Epithelial cell of proximal tubule (primary cell): ENCODE data around the gene OSCAR. TPM values are rescaled to one million over a fixed set of nuclear protein-coding genes. Genes with fewer than 3 reads are reported as not detected.

Experiments used
- DNase-seq: peaks from one replicate; pipeline ENCODE4 v3.0.0-alpha.2; 2011; ENCODE audit warnings: low read depth
- H3K4me3 ChIP-seq: 2 replicates; pipeline ENCODE4 v1.5.1; 2011; ENCODE audit warnings: low read depth, mild to moderate bottlenecking, low read length
- total RNA-seq: library from RNA; depleted of rRNA; stranded (reverse); fragments of >200 nt; gene quantifications from 2 replicates; pipeline ENCODE4 v1.2.3, GENCODE V29; 2015
- TF ChIP-seq, protein P1 (sequence below): conservative IDR thresholded peaks from 2 replicates; pipeline ENCODE4 v1.5.1; 2012; ENCODE audit warnings: low read depth, mild to moderate bottlenecking, low read length

The OSCAR gene
- total RNA-seq, 1 donor from 2014 or later, result not detected

DNA sequence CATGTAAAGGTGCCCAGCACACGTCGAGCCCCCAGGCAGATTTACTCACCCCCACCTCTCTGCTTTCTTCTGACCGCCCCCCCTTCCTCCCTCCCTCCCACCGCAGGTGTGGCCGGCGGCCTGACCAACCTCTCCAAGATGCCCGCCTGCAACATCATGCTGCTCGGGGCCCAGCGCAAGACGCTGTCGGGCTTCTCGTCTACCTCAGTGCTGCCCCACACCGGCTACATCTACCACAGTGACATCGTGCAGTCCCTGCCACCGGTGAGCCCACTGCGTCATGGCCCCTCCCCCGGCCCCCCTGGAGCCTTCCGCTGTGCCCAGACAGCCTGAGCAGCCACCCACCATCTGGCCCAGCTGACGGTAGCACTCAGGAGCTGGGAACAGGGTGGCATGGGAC is 23.8 kb upstream of the OSCAR start:
- no peak for DNase-seq
- TF ChIP-seq, protein P1, sequence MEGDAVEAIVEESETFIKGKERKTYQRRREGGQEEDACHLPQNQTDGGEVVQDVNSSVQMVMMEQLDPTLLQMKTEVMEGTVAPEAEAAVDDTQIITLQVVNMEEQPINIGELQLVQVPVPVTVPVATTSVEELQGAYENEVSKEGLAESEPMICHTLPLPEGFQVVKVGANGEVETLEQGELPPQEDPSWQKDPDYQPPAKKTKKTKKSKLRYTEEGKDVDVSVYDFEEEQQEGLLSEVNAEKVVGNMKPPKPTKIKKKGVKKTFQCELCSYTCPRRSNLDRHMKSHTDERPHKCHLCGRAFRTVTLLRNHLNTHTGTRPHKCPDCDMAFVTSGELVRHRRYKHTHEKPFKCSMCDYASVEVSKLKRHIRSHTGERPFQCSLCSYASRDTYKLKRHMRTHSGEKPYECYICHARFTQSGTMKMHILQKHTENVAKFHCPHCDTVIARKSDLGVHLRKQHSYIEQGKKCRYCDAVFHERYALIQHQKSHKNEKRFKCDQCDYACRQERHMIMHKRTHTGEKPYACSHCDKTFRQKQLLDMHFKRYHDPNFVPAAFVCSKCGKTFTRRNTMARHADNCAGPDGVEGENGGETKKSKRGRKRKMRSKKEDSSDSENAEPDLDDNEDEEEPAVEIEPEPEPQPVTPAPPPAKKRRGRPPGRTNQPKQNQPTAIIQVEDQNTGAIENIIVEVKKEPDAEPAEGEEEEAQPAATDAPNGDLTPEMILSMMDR, result no peak

DNA sequence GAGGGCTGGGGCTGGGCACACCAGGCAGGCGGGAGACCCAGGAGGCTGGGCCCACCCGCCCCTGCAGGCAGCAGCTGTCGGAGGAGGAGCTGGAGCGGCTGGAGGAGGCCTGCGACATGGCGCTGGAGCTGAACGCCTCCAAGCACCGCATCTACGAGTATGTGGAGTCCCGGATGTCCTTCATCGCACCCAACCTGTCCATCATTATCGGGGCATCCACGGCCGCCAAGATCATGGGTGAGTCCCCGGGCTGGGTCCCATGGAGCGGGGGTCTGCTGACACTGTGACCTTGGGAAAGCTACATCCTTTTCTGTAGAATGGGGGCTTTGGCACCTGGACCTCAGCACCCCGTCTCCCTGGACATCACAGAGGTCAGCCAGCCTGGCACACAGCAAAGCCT is 23.1 kb upstream of the OSCAR start:
- TF ChIP-seq, protein P1, result no peak
- H3K4me3 ChIP-seq, result no peak overlapping the region
- DNase-seq, result no peak

More for the DNA sequence above, 23.8 kb upstream of the OSCAR start:
- no peak overlapping the region for H3K4me3 ChIP-seq

DNA sequence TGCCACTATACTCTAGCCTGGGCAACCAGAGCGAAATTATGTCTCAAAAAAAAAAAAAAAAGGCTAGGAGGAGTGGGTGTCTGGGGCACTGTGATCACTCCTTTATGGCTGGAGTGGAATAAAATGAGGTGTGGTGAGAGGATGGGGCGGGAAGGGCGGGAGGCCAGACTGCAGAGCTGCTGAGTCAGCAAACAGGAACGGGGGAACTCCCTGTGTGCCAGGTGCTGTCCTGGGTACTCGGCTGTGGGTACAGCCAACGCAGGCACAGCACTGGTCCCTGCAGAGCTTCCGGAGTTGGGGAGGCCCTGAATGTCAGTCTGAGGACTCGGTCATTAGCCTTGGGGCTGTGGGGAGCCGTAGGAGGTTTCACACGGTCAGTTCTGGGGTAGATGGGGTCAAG is 20.7 kb upstream of the OSCAR start:
- TF ChIP-seq, protein P1, result no peak
- DNase-seq, result no peak

GRCh38 chr19:54115109-54116063 is 14.8 kb upstream of the OSCAR start, which contains the start of the genes PRPF31 and TFPT:
Gene PRPF31 (plus strand): TSS chr19:54115754. CDS start chr19:54118279, 2,525 bp downstream.
Gene TFPT (minus strand): TSS chr19:54115657. CDS start chr19:54115269, 388 bp downstream.
- peak within 1 kb of the TSS; percentile 62 for H3K4me3 ChIP-seq
- TF ChIP-seq, protein P1, result no peak
- DNase-seq, result peak; percentile 89

More for the DNA sequence above, 20.7 kb upstream of the OSCAR start:
- no peak overlapping the region for H3K4me3 ChIP-seq

- TF ChIP-seq, protein P1, result no peak
- DNase-seq, result no peak
- H3K4me3 ChIP-seq, result peak overlapping the region; percentile 62
These were observed 13.9 kb upstream of the OSCAR start for GRCh38 chr19:54114340-54115108.

DNA sequence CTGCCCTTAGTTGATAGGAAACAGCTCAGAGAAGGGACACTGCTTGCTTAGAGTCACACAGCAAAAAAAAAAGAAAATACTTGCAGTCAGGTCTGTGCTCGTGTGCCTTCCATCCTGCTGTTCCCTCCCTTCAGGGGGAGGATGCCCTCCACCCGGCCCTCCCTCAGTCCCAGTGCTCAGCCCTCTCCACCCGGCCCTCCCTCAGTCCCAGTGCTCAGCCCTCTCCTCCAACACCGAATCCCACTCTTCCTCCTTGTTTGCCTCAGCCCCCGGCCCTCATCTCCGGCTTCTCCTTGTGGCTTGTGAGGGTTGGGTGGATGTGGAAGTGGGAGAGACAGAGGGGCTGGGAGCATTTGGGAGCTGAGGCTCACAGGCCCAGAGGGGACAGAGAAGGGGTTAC is 9.0 kb upstream of the OSCAR start:
- TF ChIP-seq, protein P1, result no peak
- DNase-seq, result no peak
- no peak overlapping the region for H3K4me3 ChIP-seq
